ENCODE data around the gene NFIA. TPM values are rescaled to one million over a fixed set of nuclear protein-coding genes. Genes with fewer than 3 reads are reported as not detected.

Gene NFIA
- total RNA-seq, 4 donors from 2014 or later, result 68.2 to 172 (median 101) TPM

- TF ChIP-seq CTCF (IDR thresholded peaks at IDR 0.05; ENCODE audit: low read depth), result no peak
Measured at GRCh38 chr1:61100578-61100977, 18.2 kb downstream of the NFIA start.

- TF ChIP-seq CTCF (IDR thresholded peaks at IDR 0.05; ENCODE audit: low read depth), result no peak
Measured at GRCh38 chr1:61101536-61101935, 19.2 kb downstream of the NFIA start.

GRCh38 chr1:61102041-61102440, 19.7 kb downstream of the NFIA start:
- TF ChIP-seq CTCF (IDR thresholded peaks at IDR 0.05; ENCODE audit: low read depth), result no peak

GRCh38 chr1:61102621-61103020, 20.3 kb downstream of the NFIA start:
- no peak for TF ChIP-seq CTCF (IDR thresholded peaks at IDR 0.05; ENCODE audit: low read depth)

- no peak for TF ChIP-seq CTCF (IDR thresholded peaks at IDR 0.05; ENCODE audit: low read depth)
Measured at GRCh38 chr1:61104220-61104671, 21.9 kb downstream of the NFIA start.

GRCh38 chr1:61107638-61108037, 25.3 kb downstream of the NFIA start:
- no peak for TF ChIP-seq CTCF (IDR thresholded peaks at IDR 0.05; ENCODE audit: low read depth)

- no peak for TF ChIP-seq CTCF (IDR thresholded peaks at IDR 0.05; ENCODE audit: low read depth)
Measured at GRCh38 chr1:61109158-61109557, 26.8 kb downstream of the NFIA start.

Measured in subcutaneous adipose tissue (tissue), 4 donors.